Cortex of kidney (tissue), 1 donor: ENCODE measurements around the gene TRIP4.
A peak's percentile ranks its signal among the peaks of the same experiment; 100 is the strongest.
"Not testable (repeated sequence)": the region's sequence is repeated elsewhere in the genome, so short reads cannot be mapped to it uniquely, and the experiment has no call there.

Experiments
- DNase-seq: peaks from one replicate; lab custom pipeline; 2025; lab: John Stamatoyannopoulos, UW

The TRIP4 gene

GRCh38 chr15:64387562-64388168 is at the start of gene TRIP4:
TSS of gene TRIP4 (plus strand) at chr15:64387836. CDS start at chr15:64387864, 28 bp downstream.
- DNase-seq = no peak

GRCh38 chr15:64340355-64340754 is 47.3 kb upstream of the TRIP4 start:
- DNase-seq = no peak

GRCh38 chr15:64341961-64342360 is 45.7 kb upstream of the TRIP4 start:
- DNase-seq = no peak

- DNase-seq = no peak
Observed at GRCh38 chr15:64343222-64343621, 44.4 kb upstream of the TRIP4 start.

- no peak for DNase-seq
Observed at GRCh38 chr15:64343841-64344240, 43.8 kb upstream of the TRIP4 start.

GRCh38 chr15:64344651-64345294 is 42.9 kb upstream of the TRIP4 start:
- DNase-seq = no peak

- not testable (repeated sequence) for DNase-seq
Observed at GRCh38 chr15:64346242-64346641, 41.4 kb upstream of the TRIP4 start.

GRCh38 chr15:64348455-64348854 is 39.2 kb upstream of the TRIP4 start:
- DNase-seq = no peak

GRCh38 chr15:64349375-64349774 is 38.3 kb upstream of the TRIP4 start:
- no peak for DNase-seq

- DNase-seq = no peak
Observed at GRCh38 chr15:64351265-64351664, 36.4 kb upstream of the TRIP4 start.

- DNase-seq = no peak
Observed at GRCh38 chr15:64354688-64355344, 32.8 kb upstream of the TRIP4 start.

- no peak for DNase-seq
Observed at GRCh38 chr15:64355348-64355943, 32.2 kb upstream of the TRIP4 start.

GRCh38 chr15:64355944-64356709 is 31.5 kb upstream of the TRIP4 start, which contains the start of gene CSNK1G1:
TSS of gene CSNK1G1 (minus strand) at chr15:64356173. CDS start at chr15:64300499, 55,674 bp downstream.
- DNase-seq = peak; percentile 30

- DNase-seq = no peak
Observed at GRCh38 chr15:64356710-64357040, 31.0 kb upstream of the TRIP4 start.

- DNase-seq = no peak
Observed at GRCh38 chr15:64361259-64361658, 26.4 kb upstream of the TRIP4 start.

- no peak for DNase-seq
Observed at GRCh38 chr15:64369078-64369607, 18.5 kb upstream of the TRIP4 start.

GRCh38 chr15:64371383-64371782 is 16.3 kb upstream of the TRIP4 start:
- not testable (repeated sequence) for DNase-seq

- no peak for DNase-seq
Observed at GRCh38 chr15:64373360-64373759, 14.3 kb upstream of the TRIP4 start.

- no peak for DNase-seq
Observed at GRCh38 chr15:64379216-64379960, 8.2 kb upstream of the TRIP4 start.

GRCh38 chr15:64380130-64380870 is 7.3 kb upstream of the TRIP4 start:
- DNase-seq = not testable (repeated sequence)
